Airway epithelial cell (primary cell): ENCODE data around the gene LCN1. TPM values are rescaled to one million over a fixed set of nuclear protein-coding genes. Genes with fewer than 3 reads are reported as not detected.

Experiments
- total RNA-seq: library from RNA; depleted of rRNA; stranded (reverse); fragments of >200 nt; gene quantifications from 2 replicates; pipeline ENCODE4 v1.2.3, GENCODE V29; 2015

LCN1 gene
- not detected in 2 replicates for total RNA-seq

DNA sequence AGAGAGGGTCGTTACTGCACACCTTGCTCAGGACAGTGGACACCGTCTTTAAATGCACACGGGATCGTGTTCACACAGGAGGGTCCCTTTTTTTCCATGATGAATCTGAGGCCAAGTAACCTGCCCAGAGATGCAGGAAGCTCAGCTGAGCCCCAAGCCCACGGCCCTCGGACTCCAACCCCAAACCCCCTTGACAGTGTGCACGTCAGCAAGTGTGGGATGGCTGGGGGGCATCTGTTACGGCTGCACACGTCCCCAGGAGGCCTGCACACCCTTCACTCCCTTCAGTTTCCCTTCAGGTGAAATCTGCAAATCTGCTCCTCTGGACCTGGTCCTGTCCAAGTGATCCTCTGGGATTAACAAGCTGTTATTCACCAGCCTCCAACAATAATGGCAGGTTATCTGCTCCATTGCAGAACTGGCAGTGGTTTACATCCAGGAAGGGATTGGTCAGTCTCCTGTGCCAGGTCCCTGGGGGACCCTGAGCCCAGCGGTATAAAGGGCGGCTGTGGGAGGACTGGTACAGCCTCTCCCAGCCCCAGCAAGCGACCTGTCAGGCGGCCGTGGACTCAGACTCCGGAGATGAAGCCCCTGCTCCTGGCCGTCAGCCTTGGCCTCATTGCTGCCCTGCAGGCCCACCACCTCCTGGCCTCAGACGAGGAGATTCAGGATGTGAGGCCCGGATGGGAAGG, at the start of gene LCN1:
TSS of gene LCN1 (plus strand) at position 525 of the 692 bp plus-strand sequence. CDS start at position 583, 58 bp downstream.

DNA sequence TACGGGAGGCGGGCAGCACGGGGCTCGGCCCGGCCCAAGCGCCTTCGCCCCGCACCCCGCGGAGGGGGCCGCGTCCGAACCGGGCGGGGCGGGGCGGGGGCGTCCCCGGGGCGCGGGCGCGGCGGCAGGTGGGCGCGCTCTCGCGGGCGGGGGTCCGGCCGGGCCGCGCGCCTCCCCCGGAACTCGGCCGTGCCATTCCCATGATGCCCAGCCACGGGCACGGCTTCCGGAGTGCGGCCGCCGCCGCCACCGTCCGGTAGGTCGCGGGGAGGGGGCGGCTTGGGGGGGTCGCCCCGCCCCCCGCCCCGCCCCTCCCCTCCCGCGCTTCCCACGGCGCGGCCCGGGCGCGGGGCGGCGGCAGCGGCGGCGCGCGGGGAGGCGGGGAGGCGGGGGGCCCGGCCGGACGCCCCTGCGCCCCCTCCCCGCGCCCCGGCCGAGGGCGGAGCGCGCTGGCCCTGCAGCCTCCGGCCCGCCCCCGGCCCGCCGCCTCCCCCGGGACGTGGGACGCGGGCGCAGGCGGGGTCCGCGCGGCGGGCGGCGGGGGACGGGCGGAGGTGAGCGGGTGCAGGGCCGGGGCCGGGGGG, 41.7 kb upstream of the LCN1 start, which contains the start of gene PPP1R26:
TSS of gene PPP1R26 (plus strand) at position 314 of the 584 bp plus-strand sequence. CDS start 4,729 bp downstream, outside the sequence.

DNA sequence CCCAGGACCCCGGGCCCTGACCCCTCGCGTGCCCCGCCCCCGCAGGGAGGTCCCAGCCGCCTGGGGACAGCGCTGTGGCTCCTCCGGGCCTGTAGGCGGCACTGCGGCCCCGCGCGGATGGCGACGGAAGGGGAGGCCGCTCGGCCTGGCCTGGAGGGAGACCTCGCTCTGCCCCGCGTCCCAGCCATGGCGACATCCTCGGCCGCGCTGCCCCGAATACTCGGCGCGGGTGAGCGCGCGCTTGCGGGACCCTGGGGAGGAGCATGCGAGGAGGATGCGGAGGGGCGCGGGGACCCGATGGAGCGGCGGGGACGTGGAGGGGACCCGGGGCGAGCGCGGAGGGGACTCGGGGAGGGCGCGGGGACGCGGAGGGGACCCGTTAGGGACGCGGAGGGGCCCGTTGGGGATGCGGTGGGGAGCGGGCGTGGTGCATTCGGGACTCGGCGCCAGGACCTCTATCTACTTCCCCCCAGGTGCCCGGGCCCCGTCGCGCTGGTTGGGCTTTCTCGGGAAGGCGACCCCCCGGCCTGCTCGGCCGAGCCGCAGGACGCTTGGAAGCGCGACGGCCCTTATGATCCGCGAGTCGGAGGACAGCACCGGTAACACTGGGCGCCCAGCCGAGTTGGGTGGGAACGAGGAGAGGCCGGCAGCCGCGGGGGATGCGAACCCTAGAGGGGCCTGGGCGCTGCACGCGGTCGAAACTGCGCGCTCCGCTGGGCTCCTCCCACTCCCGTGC, 20.5 kb upstream of the LCN1 start, which contains the start of gene MRPS2:
TSS of gene MRPS2 (plus strand) at position 158 of the 736 bp plus-strand sequence. CDS start at position 187, 29 bp downstream.

DNA sequence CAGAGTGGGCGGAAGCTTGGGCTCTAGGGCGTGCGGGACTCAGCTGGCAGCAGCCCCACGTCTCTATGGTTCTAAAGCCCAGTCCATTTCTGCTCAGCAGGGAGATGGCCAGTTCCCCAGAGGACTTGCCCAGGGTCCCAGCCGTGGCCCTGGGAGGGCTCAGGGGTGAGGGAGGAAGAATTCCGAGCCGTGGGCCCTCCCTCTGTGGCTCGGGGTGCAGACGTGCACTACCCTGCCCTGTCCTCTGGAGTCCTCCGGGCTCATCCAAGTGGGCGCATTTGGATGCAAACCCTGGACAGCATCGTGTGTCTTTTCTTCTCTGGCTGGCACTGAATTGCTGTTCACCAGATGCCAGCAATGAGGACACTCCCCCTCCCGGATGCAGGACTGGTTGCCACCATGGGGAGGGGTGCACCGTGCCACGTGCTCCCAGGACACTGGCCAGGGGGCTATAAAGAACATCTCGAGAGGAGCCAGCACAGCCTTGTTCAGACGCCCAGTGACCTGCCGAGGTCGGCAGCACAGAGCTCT, 24.5 kb downstream of the LCN1 start, which contains the start of gene OBP2A:
TSS of gene OBP2A (plus strand) at position 481 of the 531 bp plus-strand sequence. CDS start 55 bp downstream, outside the sequence.

DNA sequence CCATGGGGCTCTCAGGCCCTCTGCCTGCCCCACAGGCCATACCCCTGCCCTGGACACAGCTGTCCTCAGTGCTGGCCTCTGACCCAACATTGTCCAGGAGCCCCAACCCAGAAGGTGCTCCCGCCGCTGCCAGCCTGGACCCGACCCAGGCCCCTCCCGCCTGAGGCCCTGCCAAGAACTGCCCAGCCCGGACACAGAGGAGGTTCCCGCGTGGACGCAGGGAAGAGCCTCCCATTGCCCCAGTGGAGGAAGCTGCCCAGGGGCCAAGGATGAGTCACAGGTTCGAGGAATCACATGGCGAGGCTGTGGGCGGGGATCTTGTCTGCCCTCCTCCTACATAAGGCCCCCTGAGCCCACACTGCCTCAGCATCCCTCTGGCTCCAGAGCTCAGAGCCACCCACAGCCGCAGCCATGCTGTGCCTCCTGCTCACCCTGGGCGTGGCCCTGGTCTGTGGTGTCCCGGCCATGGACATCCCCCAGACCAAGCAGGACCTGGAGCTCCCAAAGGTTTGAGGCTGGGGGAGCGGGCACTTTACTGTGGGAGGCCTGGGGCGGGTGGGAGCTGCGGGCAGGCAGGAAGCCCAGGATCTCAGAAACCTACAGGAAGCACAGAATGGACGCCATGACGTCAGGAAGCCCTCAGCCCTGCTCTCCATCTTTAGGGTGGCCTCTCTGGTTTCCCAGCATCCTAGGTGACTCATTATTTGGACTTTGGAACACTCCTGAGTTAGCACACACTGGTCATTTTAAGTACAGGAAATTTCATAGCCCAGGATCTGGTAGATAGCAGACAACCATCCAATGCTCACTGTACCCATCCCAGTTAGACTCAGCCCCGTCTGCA, 40.4 kb downstream of the LCN1 start, which contains the start of gene PAEP:
TSS of gene PAEP (plus strand) at position 366 of the 844 bp plus-strand sequence.

Other genes starting within 250 kb of the LCN1 start
- 12.9 and 16.9 TPM in 2 replicates for gene PPP1R26, start 41.7 kb upstream of the LCN1 start, total RNA-seq
- gene MRPS2, start 20.8 kb upstream of the LCN1 start, total RNA-seq, result 52.5 and 78.5 TPM in 2 replicates
- gene OBP2A, start 24.7 kb downstream of the LCN1 start, total RNA-seq, result not detected in 2 replicates
- not detected in 2 replicates for gene PAEP, start 40.3 kb downstream of the LCN1 start, total RNA-seq
- gene GLT6D1, start 118.1 kb downstream of the LCN1 start, total RNA-seq, result not detected in 2 replicates
- gene LCN9, start 141.9 kb downstream of the LCN1 start, total RNA-seq, result not detected in 2 replicates
- not detected in 2 replicates for gene SOHLH1, start 178.0 kb downstream of the LCN1 start, total RNA-seq
- not detected in 2 replicates for gene KCNT1, start 180.7 kb downstream of the LCN1 start, total RNA-seq